Measurements from ENCODE around the gene ITGB3BP. TPM values are rescaled to one million over a fixed set of nuclear protein-coding genes. Genes with fewer than 3 reads are reported as not detected.
"Not testable (repeated sequence)": the region's sequence is repeated elsewhere in the genome, so short reads cannot be mapped to it uniquely, and the experiment has no call there.

ITGB3BP gene, protein sequence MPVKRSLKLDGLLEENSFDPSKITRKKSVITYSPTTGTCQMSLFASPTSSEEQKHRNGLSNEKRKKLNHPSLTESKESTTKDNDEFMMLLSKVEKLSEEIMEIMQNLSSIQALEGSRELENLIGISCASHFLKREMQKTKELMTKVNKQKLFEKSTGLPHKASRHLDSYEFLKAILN
- total RNA-seq = 12.6 and 21.3 TPM in 2 replicates
- 16.7 and 22.5 TPM in 2 replicates for polyA plus RNA-seq
- 14.9 and 19.4 TPM in 2 replicates for polyA plus RNA-seq (2012)
- not detected in 2 replicates for polyA minus RNA-seq (ENCODE audit: low replicate concordance)

DNA sequence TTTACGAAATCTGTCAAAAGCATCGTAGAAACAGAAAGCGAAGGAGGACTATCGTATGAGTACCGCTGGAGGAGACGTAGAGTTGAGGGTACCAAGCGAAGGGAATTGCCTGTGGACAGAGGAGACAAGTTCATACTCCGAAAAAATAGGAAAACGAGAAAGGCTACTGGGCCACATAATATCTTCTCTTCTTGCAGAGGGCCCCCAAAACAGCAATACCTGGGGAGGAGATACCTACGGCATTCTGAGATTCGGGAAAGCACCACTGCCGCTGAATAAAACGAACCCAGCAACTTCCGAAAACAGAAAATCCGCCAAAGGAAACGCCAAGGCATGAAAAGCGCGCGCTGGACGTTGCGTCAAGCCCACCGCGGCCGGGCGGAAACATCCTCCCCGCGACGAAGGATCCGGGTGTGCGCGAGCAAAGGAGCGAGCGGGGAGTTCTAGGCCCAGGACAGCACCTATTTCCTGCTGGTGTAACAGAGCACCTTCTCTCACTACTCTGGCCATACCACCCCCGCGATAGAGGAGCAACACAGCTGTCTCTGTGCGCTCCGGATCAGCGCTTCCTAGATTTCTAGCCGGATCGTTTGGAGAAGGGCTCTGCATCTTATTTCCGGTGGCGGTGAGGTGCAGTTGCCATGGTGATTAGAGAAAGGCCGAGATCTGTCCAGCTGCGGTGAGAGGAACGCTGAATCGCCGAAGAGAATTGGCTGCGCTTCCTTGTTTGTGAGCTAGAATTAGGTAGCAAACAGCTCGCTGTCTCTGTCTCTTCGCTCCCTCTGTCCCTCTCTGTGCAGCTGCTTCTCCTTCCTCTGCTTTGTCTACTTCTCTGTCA is at the start of gene ITGB3BP, which contains the start of gene EFCAB7:
Gene ITGB3BP, minus strand, starts transcription at position 335 of the 838 bp plus-strand sequence. Its CDS starts 92 bp downstream, at position 243.
Gene EFCAB7, plus strand, starts transcription at position 635 of the 838 bp plus-strand sequence. CDS start 2,048 bp downstream, outside the sequence.
- peak; percentile 96 to 97 for DNase-seq (ENCODE audit: low read depth in 2 of 2)
- H3K36me3 ChIP-seq (ENCODE audit: control insufficient read depth, insufficient read depth, low read length) = no peaks in the 10 kb centered on the region
- H3K9me3 ChIP-seq (ENCODE audit: control insufficient read depth, insufficient read depth, low read depth, low read length) = no peaks in the 10 kb centered on the region
- peak within 1 kb of the TSS; percentile 82 to 99 (median 90) for H3K4me3 ChIP-seq (replicated peaks in 1 of 4; ENCODE audit: control extremely low read depth in 1 of 4, insufficient read depth in 1 of 4, low read depth in 3 of 4, low read length in 4 of 4)
- H3K27ac ChIP-seq (ENCODE audit: insufficient read depth, low read length) = peak within 1 kb of the TSS; percentile 99
- no peaks in the 10 kb centered on the region for H3K27me3 ChIP-seq (ENCODE audit: control insufficient read depth, insufficient read depth, low read length)
- peak within 1 kb of the TSS; percentile 96 for H3K4me2 ChIP-seq (ENCODE audit: extremely low read depth, insufficient read depth, low read length)
- no peaks in the 10 kb centered on the region for H4K20me1 ChIP-seq (ENCODE audit: control insufficient read depth, extremely low read depth, insufficient read depth, low read length)
- peak within 1 kb of the TSS; percentile 99 for H2AFZ ChIP-seq (ENCODE audit: low read length)
- H3K9ac ChIP-seq (ENCODE audit: insufficient read depth, low read length) = peak within 1 kb of the TSS; percentile 92
- TF ChIP-seq EZH2 (IDR thresholded peaks at IDR 0.05; ENCODE audit: low read length, missing control alignments) = no peak
- TF ChIP-seq, protein P1, sequence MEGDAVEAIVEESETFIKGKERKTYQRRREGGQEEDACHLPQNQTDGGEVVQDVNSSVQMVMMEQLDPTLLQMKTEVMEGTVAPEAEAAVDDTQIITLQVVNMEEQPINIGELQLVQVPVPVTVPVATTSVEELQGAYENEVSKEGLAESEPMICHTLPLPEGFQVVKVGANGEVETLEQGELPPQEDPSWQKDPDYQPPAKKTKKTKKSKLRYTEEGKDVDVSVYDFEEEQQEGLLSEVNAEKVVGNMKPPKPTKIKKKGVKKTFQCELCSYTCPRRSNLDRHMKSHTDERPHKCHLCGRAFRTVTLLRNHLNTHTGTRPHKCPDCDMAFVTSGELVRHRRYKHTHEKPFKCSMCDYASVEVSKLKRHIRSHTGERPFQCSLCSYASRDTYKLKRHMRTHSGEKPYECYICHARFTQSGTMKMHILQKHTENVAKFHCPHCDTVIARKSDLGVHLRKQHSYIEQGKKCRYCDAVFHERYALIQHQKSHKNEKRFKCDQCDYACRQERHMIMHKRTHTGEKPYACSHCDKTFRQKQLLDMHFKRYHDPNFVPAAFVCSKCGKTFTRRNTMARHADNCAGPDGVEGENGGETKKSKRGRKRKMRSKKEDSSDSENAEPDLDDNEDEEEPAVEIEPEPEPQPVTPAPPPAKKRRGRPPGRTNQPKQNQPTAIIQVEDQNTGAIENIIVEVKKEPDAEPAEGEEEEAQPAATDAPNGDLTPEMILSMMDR (conservative IDR thresholded peaks at IDR 0.05 in 1 of 2, IDR thresholded peaks at IDR 0.05 in 1 of 2; ENCODE audit: low read depth in 1 of 2, low read length in 2 of 2) = peak in 1 of 2 donors; percentile 2
- peaks cover 2% of the 10 kb centered on the region for H3K4me1 ChIP-seq (ENCODE audit: control insufficient read depth, extremely low read depth, insufficient read depth, low read length)
- peaks cover 18% of the 10 kb centered on the region for H3K79me2 ChIP-seq (ENCODE audit: control insufficient read depth, insufficient read depth, low read length)

DNA sequence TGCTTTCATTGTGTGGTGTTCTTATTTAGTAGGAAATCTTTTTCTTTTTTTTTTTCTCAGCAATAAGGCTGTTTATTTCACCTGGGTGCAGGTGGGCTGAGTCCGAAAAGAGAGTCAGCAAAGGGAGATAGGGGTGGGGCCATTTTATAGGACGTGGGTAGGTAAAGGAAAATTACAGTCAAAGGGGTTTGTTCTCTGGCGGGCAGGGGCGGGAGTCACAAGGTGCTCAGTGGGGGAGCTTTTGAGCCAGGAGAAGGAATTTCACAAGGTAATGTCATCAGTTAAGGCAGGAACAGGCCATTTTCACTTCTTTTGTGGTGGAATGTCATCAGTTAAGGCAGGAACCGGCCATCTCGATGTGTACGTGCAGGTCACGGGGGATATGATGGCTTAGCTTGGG is 49.7 kb upstream of the ITGB3BP start:
- H4K20me1 ChIP-seq (ENCODE audit: control insufficient read depth, extremely low read depth, insufficient read depth, low read length); H3K79me2 ChIP-seq (ENCODE audit: control insufficient read depth, insufficient read depth, low read length); H3K4me3 ChIP-seq (replicated peaks in 1 of 4; ENCODE audit: control extremely low read depth in 1 of 4, insufficient read depth in 1 of 4, low read depth in 3 of 4, low read length in 4 of 4); H3K36me3 ChIP-seq (ENCODE audit: control insufficient read depth, insufficient read depth, low read length); H2AFZ ChIP-seq (ENCODE audit: low read length); H3K9ac ChIP-seq (ENCODE audit: insufficient read depth, low read length); H3K4me2 ChIP-seq (ENCODE audit: extremely low read depth, insufficient read depth, low read length); H3K4me1 ChIP-seq (ENCODE audit: control insufficient read depth, extremely low read depth, insufficient read depth, low read length); H3K27me3 ChIP-seq (ENCODE audit: control insufficient read depth, insufficient read depth, low read length); DNase-seq (ENCODE audit: low read depth in 2 of 2); H3K27ac ChIP-seq (ENCODE audit: insufficient read depth, low read length); H3K9me3 ChIP-seq (ENCODE audit: control insufficient read depth, insufficient read depth, low read depth, low read length): not testable (repeated sequence)

DNA sequence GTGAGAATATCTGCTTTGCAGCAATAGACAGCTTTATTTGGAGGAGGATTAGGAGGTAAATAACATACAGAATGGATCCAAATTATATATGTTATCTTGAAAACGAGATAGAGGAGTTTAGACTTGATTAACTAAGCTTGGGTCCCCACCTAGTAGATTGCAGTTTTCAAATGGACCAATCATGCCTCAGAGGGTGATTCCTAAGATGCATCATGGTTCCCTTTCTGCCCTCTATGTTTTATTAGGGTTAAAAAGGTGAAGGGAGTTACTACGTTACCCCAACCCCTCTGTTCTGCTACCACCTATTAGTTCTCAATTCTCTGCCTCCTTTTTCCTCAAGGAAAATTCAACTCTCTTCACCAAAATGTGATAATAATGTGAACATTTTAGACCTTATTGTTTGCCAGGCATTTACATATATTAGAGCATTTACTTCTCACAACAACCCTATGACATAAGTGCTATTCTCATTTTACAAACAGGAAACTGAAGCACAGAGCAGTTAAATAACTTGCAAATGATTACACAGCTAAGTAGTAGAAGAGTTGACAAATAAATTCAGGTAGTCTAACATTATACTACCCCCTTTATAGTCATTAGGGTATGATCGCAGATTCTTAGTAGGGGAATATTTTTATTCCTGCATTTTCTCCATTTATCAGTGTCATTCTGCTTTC is 46.8 kb upstream of the ITGB3BP start:
- Histone ChIP-seq H3K4me2 (ENCODE audit: extremely low read depth, insufficient read depth, low read length) (no peak overlapping the region), H3K27ac (ENCODE audit: insufficient read depth, low read length) (no peak overlapping the region), H3K9me3 (ENCODE audit: control insufficient read depth, insufficient read depth, low read depth, low read length) (no peaks in the 10 kb centered on the region), H3K4me3 (replicated peaks in 1 of 4; ENCODE audit: control extremely low read depth in 1 of 4, insufficient read depth in 1 of 4, low read depth in 3 of 4, low read length in 4 of 4) (no peak overlapping the region), H2AFZ (ENCODE audit: low read length) (no peak overlapping the region), H3K79me2 (ENCODE audit: control insufficient read depth, insufficient read depth, low read length) (no peaks in the 10 kb centered on the region), H3K4me1 (ENCODE audit: control insufficient read depth, extremely low read depth, insufficient read depth, low read length) (no peaks in the 10 kb centered on the region), H3K36me3 (ENCODE audit: control insufficient read depth, insufficient read depth, low read length) (no peaks in the 10 kb centered on the region), H3K27me3 (ENCODE audit: control insufficient read depth, insufficient read depth, low read length) (no peaks in the 10 kb centered on the region), H4K20me1 (ENCODE audit: control insufficient read depth, extremely low read depth, insufficient read depth, low read length) (no peaks in the 10 kb centered on the region), H3K9ac (ENCODE audit: insufficient read depth, low read length) (no peak overlapping the region)
- no peak for TF ChIP-seq EZH2 (IDR thresholded peaks at IDR 0.05; ENCODE audit: low read length, missing control alignments)
- TF ChIP-seq, protein P1 (conservative IDR thresholded peaks at IDR 0.05 in 1 of 2, IDR thresholded peaks at IDR 0.05 in 1 of 2; ENCODE audit: low read depth in 1 of 2, low read length in 2 of 2) = no peak
- DNase-seq (ENCODE audit: low read depth in 2 of 2) = no peak
